GM19099 (cell line): ENCODE measurements around the gene IL21.

Experiments used
- POLR2A ChIP-seq: IDR thresholded peaks from 3 replicates; pipeline ENCODE4 v1.6.1; 2011; ENCODE audit warnings: low read depth; ENCODE audit not compliant: insufficient read length; ENCODE audit errors: extremely low read depth

The IL21 gene

GRCh38 chr4:122650148-122650547 is 29.3 kb upstream of the IL21 start:
- TF ChIP-seq POLR2A, result no peak

GRCh38 chr4:122647656-122648055 is 26.8 kb upstream of the IL21 start:
- TF ChIP-seq POLR2A, result no peak

- no peak for TF ChIP-seq POLR2A
Observed at GRCh38 chr4:122643257-122643656, 22.4 kb upstream of the IL21 start.

GRCh38 chr4:122639181-122639580 is 18.3 kb upstream of the IL21 start:
- TF ChIP-seq POLR2A, result no peak

GRCh38 chr4:122636697-122637096 is 15.8 kb upstream of the IL21 start:
- TF ChIP-seq POLR2A, result no peak

- no peak for TF ChIP-seq POLR2A
Observed at GRCh38 chr4:122635205-122635604, 14.3 kb upstream of the IL21 start.

GRCh38 chr4:122633211-122633610 is 12.3 kb upstream of the IL21 start:
- no peak for TF ChIP-seq POLR2A

- TF ChIP-seq POLR2A, result no peak
Observed at GRCh38 chr4:122632396-122633143, 11.7 kb upstream of the IL21 start.

- TF ChIP-seq POLR2A, result no peak
Observed at GRCh38 chr4:122625156-122625555, 4.3 kb upstream of the IL21 start.

GRCh38 chr4:122624205-122624604 is 3.3 kb upstream of the IL21 start:
- TF ChIP-seq POLR2A, result no peak

GRCh38 chr4:122623637-122624166 is 2.8 kb upstream of the IL21 start:
- no peak for TF ChIP-seq POLR2A

GRCh38 chr4:122622400-122622799 is 1.5 kb upstream of the IL21 start:
- no peak for TF ChIP-seq POLR2A

GRCh38 chr4:122619611-122620010 is 1.3 kb downstream of the IL21 start:
- no peak for TF ChIP-seq POLR2A

GRCh38 chr4:122617597-122618593 is 3.0 kb downstream of the IL21 start:
- TF ChIP-seq POLR2A, result no peak

GRCh38 chr4:122616915-122617596 is 3.8 kb downstream of the IL21 start:
- TF ChIP-seq POLR2A, result no peak
